Coronary artery (tissue), 2 donors: ENCODE results near the gene MGRN1.

Experiments used
- DNase-seq: peaks from one replicate; pipeline ENCODE4 v3.0.0-alpha.2; 2017; ENCODE audit warnings: low spot score
- H3K27ac ChIP-seq, 2 donors: fragments of 200-600 bp; sonication (generic); one replicate each; pipeline ENCODE4 v1.5.1; 2016 to 2019
- H3K4me3 ChIP-seq: fragments of 200-600 bp; sonication (generic); 2 replicates; pipeline ENCODE4 v1.5.1; 2016; ENCODE audit warnings: mild to moderate bottlenecking, moderate library complexity
- TF ChIP-seq, protein P1 (sequence below): fragments of 200-600 bp; sonication (generic); IDR thresholded peaks from one replicate; pipeline ENCODE4 v1.5.1; 2019; ENCODE audit warnings: antibody characterized with exemption

The MGRN1 gene

DNA sequence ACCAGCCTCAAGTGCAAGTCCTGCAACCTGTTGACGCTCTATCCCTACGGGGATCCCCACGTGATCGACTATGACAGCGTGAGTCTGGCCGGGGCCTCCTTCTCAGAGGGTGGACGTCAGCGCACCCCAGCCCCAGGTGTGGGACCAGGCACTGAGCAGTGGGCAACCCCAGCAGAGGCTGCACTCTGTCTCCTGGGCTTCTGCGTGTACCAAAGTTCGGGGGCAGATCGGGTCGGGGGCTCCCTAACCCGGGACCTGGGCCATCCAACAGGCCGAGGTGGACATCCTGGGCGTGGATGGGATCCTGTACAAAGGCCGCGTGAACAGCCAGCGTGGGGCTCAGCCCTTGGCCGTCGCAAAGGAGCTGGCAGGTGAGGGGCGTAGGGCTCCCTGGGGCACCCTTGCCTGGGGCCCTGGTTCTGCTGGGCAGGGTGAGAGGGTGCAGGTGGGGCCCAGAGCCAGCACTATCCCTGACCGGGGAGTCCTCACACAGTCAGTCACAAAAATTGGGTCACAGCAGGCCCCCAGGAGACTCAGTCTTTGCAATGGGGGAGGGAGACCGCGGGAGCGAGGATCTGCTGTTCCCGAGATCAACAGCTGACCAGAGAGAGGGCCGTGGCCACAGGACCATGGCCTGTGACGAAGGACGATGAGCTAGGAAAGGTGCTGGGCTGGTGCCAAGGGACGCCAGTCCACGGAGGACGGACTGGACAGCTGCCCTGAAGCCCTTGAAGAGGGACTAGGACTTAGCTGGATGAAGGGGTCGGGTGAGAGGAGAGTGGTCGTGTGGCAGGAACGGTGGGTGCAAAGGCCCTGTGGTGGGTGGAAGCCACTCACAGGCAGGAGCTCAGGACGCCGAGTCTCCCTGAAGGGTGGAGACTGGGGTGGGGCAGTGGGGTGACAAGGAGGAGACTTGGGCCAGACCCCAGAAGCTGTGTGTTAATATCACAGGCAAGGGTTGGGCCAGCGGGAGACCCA, 29.9 kb upstream of the MGRN1 start:
- Histone ChIP-seq H3K4me3 (no peak overlapping the region), H3K27ac (no peak overlapping the region)
- no peak for DNase-seq
- TF ChIP-seq, protein P1, sequence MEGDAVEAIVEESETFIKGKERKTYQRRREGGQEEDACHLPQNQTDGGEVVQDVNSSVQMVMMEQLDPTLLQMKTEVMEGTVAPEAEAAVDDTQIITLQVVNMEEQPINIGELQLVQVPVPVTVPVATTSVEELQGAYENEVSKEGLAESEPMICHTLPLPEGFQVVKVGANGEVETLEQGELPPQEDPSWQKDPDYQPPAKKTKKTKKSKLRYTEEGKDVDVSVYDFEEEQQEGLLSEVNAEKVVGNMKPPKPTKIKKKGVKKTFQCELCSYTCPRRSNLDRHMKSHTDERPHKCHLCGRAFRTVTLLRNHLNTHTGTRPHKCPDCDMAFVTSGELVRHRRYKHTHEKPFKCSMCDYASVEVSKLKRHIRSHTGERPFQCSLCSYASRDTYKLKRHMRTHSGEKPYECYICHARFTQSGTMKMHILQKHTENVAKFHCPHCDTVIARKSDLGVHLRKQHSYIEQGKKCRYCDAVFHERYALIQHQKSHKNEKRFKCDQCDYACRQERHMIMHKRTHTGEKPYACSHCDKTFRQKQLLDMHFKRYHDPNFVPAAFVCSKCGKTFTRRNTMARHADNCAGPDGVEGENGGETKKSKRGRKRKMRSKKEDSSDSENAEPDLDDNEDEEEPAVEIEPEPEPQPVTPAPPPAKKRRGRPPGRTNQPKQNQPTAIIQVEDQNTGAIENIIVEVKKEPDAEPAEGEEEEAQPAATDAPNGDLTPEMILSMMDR, result no peak

- no peak overlapping the region for H3K4me3 ChIP-seq
- TF ChIP-seq, protein P1, result no peak
- no peak overlapping the region for H3K27ac ChIP-seq
- no peak for DNase-seq
Observed at GRCh38 chr16:4597174-4597573, 27.5 kb upstream of the MGRN1 start.

GRCh38 chr16:4599037-4599436, 25.6 kb upstream of the MGRN1 start:
- no peak overlapping the region for H3K4me3 ChIP-seq
- H3K27ac ChIP-seq, result no peak overlapping the region
- TF ChIP-seq, protein P1, result no peak
- DNase-seq, result no peak

GRCh38 chr16:4599545-4599944, 25.1 kb upstream of the MGRN1 start:
- TF ChIP-seq, protein P1, result no peak
- DNase-seq, result no peak
- Histone ChIP-seq H3K4me3 (no peak overlapping the region), H3K27ac (no peak overlapping the region)

DNA sequence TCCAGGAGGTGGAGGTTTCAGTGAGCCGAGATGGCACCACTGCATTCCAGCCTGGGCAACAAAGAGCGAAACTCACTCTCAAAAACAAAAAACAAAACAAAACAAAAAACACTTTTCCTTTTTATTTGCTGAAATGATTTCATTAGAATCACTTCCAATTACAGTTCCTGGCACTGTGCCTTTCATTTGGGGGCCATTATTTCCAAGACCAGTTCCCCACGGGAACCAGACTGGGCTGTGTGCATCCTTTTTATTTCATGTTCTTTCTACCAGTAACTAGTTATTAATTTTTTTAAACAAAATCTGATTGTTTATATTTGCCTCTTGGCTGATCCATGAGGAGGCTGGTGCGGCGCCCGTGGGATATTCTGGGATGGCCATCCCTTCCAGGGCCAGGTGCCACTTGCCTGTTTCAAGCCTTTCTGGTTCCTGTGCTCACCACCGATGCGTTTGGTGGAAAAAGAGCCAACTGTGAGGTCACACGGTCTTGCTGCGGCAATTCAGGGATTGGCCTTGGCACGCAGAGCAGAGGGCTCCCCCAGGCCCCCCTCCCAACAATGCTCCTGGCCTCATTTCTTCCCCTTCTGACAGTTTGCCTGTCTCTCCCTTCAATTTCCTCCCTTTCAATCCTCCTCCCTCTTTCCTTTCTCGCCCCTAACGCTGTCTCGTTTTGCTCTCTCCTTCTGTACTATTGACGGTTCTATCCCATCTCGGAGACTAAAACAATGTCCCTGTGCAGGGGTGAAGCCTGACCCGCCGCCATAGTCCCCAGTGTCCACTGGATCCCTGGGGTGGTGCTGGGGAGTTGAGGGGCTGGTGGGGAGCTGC, 23.4 kb upstream of the MGRN1 start:
- Histone ChIP-seq H3K27ac (no peak overlapping the region), H3K4me3 (peak overlapping the region; percentile 51)
- DNase-seq, result no peak
- TF ChIP-seq, protein P1, result no peak

- TF ChIP-seq, protein P1, result no peak
- Histone ChIP-seq H3K4me3 (no peak overlapping the region), H3K27ac (no peak overlapping the region)
- DNase-seq, result no peak
Observed at GRCh38 chr16:4601864-4602186, 22.8 kb upstream of the MGRN1 start.
